HepG2 (cell line): ENCODE data around the gene HSPA4L.

Experiments used
- FIP1L1 ChIP-seq: fragments of 200-400 bp; formaldehyde crosslinking; IDR thresholded peaks from 2 replicates; pipeline ENCODE4 v1.6.1; 2018; ENCODE audit warnings: low read depth, mild to moderate bottlenecking, low read length, moderate library complexity, borderline replicate concordance; ENCODE audit not compliant: insufficient read depth
- ZNF776 ChIP-seq: sonication (generic); formaldehyde crosslinking; IDR thresholded peaks from 2 replicates; pipeline ENCODE4 v1.4.0; 2020; ENCODE audit warnings: mild to moderate bottlenecking, missing genetic modification reagents
- TF ChIP-seq, protein P1 (sequence below): sonication (generic); formaldehyde crosslinking; IDR thresholded peaks from 2 replicates; pipeline ENCODE4 v1.5.0; 2020; ENCODE audit warnings: mild to moderate bottlenecking, missing genetic modification reagents, moderate library complexity

- TF ChIP-seq, protein P1, sequence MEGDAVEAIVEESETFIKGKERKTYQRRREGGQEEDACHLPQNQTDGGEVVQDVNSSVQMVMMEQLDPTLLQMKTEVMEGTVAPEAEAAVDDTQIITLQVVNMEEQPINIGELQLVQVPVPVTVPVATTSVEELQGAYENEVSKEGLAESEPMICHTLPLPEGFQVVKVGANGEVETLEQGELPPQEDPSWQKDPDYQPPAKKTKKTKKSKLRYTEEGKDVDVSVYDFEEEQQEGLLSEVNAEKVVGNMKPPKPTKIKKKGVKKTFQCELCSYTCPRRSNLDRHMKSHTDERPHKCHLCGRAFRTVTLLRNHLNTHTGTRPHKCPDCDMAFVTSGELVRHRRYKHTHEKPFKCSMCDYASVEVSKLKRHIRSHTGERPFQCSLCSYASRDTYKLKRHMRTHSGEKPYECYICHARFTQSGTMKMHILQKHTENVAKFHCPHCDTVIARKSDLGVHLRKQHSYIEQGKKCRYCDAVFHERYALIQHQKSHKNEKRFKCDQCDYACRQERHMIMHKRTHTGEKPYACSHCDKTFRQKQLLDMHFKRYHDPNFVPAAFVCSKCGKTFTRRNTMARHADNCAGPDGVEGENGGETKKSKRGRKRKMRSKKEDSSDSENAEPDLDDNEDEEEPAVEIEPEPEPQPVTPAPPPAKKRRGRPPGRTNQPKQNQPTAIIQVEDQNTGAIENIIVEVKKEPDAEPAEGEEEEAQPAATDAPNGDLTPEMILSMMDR (CRISPR knock-in tag): no peak
- no peak for TF ChIP-seq ZNF776 (CRISPR knock-in tag)
- TF ChIP-seq FIP1L1: no peak
These were observed 40.9 kb upstream of the HSPA4L start for GRCh38 chr4:127741247-127741646.
